ENCODE measurements around the gene PHRF1. TPM values are rescaled to one million over a fixed set of nuclear protein-coding genes. Genes with fewer than 3 reads are reported as not detected.
A peak's percentile ranks its signal among the peaks of the same experiment; 100 is the strongest.

Gene PHRF1
- polyA plus RNA-seq, 1 donor from 2014 or later: 8.5 TPM

DNA sequence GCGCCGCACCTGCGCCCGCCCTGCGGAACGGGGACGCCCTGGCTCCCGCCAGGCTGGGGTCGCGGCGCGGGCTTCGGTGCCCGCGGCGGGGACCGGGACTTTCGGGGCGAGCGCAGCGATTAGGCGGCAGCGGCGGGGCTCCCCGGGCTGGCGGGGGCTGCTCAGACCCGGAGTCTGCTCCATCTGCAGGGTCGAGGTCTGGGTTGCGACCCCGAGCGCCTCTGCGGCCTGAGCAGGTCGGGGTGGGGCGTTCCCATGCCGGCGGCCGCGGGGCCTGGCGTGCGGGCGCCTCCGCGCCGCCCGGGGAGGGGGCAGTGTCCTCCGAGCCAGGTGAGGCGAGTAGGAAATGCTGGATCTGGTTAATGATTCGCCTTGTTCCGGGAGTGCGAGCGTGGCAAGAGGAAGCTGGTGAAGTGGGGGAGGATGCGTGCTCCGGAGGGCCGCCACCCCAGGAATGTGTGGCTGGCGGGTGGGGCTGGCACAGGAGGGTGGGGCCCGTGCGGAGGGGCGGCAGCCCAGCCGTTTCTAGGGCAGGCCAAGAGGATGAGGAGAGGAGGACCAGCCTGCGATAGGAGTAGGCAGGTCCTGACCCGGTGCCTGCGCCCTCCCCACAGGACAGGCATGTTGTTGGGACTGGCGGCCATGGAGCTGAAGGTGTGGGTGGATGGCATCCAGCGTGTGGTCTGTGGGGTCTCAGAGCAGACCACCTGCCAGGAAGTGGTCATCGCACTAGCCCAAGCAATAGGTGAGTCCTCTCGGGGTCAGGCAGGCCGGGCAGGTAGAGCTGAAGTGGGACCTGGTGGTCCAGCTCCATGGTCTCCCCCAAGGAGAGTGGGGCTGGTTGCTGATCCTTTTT, 14.9 kb upstream of the PHRF1 start:
- H3K4me3 ChIP-seq (ENCODE audit: low read length): peak overlapping the region; percentile 75
- H4K20me1 ChIP-seq (ENCODE audit: insufficient read depth): no peaks in the 10 kb centered on the region
- no peak overlapping the region for H2AFZ ChIP-seq (ENCODE audit: low read depth, low read length)
- peaks cover 21% of the 10 kb centered on the region for H3K27me3 ChIP-seq (ENCODE audit: insufficient read depth, low read depth, low read length)
- H3K36me3 ChIP-seq (ENCODE audit: insufficient read depth, low read length): no peaks in the 10 kb centered on the region
- TF ChIP-seq MXI1 (conservative IDR thresholded peaks at IDR 0.05; ENCODE audit: poor library complexity, severe bottlenecking): peak; percentile 26
- TF ChIP-seq, protein P1, sequence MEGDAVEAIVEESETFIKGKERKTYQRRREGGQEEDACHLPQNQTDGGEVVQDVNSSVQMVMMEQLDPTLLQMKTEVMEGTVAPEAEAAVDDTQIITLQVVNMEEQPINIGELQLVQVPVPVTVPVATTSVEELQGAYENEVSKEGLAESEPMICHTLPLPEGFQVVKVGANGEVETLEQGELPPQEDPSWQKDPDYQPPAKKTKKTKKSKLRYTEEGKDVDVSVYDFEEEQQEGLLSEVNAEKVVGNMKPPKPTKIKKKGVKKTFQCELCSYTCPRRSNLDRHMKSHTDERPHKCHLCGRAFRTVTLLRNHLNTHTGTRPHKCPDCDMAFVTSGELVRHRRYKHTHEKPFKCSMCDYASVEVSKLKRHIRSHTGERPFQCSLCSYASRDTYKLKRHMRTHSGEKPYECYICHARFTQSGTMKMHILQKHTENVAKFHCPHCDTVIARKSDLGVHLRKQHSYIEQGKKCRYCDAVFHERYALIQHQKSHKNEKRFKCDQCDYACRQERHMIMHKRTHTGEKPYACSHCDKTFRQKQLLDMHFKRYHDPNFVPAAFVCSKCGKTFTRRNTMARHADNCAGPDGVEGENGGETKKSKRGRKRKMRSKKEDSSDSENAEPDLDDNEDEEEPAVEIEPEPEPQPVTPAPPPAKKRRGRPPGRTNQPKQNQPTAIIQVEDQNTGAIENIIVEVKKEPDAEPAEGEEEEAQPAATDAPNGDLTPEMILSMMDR (IDR thresholded peaks at IDR 0.05; ENCODE audit: poor library complexity, severe bottlenecking): no peak
- H3K9me3 ChIP-seq (ENCODE audit: low read length): no peaks in the 10 kb centered on the region
- H3K79me2 ChIP-seq (replicated peaks; ENCODE audit: insufficient read depth, low read length): no peaks in the 10 kb centered on the region
- no peak overlapping the region for H3K27ac ChIP-seq (ENCODE audit: low read length)
- H3F3A ChIP-seq (ENCODE audit: insufficient read depth, low read length, poor library complexity, severe bottlenecking): no peaks in the 10 kb centered on the region
- H3K9ac ChIP-seq (ENCODE audit: low read length): peak overlapping the region; percentile 57
- H3K4me2 ChIP-seq (ENCODE audit: low read length): peak overlapping the region; percentile 62
- no peaks in the 10 kb centered on the region for H3K9me2 ChIP-seq (ENCODE audit: insufficient read depth, low read length)

GRCh38 chr11:562046-562645, 14.1 kb upstream of the PHRF1 start:
- H3K9me2 ChIP-seq (ENCODE audit: insufficient read depth, low read length): no peaks in the 10 kb centered on the region

More at GRCh38 chr11:562046-562645, 14.1 kb upstream of the PHRF1 start:
- Histone ChIP-seq H3K36me3 (ENCODE audit: insufficient read depth, low read length) (no peaks in the 10 kb centered on the region), H3K27me3 (ENCODE audit: insufficient read depth, low read depth, low read length) (peaks cover 13% of the 10 kb centered on the region), H2AFZ (ENCODE audit: low read depth, low read length) (no peak overlapping the region), H4K20me1 (ENCODE audit: insufficient read depth) (no peaks in the 10 kb centered on the region), H3K9me3 (ENCODE audit: low read length) (no peaks in the 10 kb centered on the region), H3K27ac (ENCODE audit: low read length) (no peak overlapping the region), H3K9ac (ENCODE audit: low read length) (no peak overlapping the region), H3F3A (ENCODE audit: insufficient read depth, low read length, poor library complexity, severe bottlenecking) (no peaks in the 10 kb centered on the region), H3K4me3 (ENCODE audit: low read length) (peak overlapping the region; percentile 75), H3K79me2 (replicated peaks; ENCODE audit: insufficient read depth, low read length) (no peaks in the 10 kb centered on the region), H3K4me2 (ENCODE audit: low read length) (no peak overlapping the region)
- TF ChIP-seq SMC3 (conservative IDR thresholded peaks at IDR 0.05; ENCODE audit: poor library complexity) (no peak), EP300 (conservative IDR thresholded peaks at IDR 0.05; ENCODE audit: poor library complexity, severe bottlenecking) (no peak), POLR2AphosphoS5 (IDR thresholded peaks at IDR 0.05) (no peak), EZH2 (IDR thresholded peaks at IDR 0.05; ENCODE audit: borderline replicate concordance, insufficient read depth, low read length, poor library complexity, severe bottlenecking) (no peak), TAF1 (IDR thresholded peaks at IDR 0.05; ENCODE audit: low read depth) (no peak), RAD21 (conservative IDR thresholded peaks at IDR 0.05) (no peak), MXI1 (conservative IDR thresholded peaks at IDR 0.05; ENCODE audit: poor library complexity, severe bottlenecking) (no peak)
- TF ChIP-seq, protein P2, sequence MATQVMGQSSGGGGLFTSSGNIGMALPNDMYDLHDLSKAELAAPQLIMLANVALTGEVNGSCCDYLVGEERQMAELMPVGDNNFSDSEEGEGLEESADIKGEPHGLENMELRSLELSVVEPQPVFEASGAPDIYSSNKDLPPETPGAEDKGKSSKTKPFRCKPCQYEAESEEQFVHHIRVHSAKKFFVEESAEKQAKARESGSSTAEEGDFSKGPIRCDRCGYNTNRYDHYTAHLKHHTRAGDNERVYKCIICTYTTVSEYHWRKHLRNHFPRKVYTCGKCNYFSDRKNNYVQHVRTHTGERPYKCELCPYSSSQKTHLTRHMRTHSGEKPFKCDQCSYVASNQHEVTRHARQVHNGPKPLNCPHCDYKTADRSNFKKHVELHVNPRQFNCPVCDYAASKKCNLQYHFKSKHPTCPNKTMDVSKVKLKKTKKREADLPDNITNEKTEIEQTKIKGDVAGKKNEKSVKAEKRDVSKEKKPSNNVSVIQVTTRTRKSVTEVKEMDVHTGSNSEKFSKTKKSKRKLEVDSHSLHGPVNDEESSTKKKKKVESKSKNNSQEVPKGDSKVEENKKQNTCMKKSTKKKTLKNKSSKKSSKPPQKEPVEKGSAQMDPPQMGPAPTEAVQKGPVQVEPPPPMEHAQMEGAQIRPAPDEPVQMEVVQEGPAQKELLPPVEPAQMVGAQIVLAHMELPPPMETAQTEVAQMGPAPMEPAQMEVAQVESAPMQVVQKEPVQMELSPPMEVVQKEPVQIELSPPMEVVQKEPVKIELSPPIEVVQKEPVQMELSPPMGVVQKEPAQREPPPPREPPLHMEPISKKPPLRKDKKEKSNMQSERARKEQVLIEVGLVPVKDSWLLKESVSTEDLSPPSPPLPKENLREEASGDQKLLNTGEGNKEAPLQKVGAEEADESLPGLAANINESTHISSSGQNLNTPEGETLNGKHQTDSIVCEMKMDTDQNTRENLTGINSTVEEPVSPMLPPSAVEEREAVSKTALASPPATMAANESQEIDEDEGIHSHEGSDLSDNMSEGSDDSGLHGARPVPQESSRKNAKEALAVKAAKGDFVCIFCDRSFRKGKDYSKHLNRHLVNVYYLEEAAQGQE (IDR thresholded peaks at IDR 0.05; ENCODE audit: borderline replicate concordance): no peak
- TF ChIP-seq, protein P1 (IDR thresholded peaks at IDR 0.05; ENCODE audit: poor library complexity, severe bottlenecking): no peak
